GM18951 (cell line): ENCODE measurements around the gene MKKS.
"Not testable (repeated sequence)": the region's sequence is repeated elsewhere in the genome, so short reads cannot be mapped to it uniquely, and the experiment has no call there.

Source experiments
- POLR2A ChIP-seq: IDR thresholded peaks from 4 replicates; pipeline ENCODE4 v1.6.1; 2011; ENCODE audit warnings: mild to moderate bottlenecking; ENCODE audit not compliant: insufficient read length, insufficient read depth; ENCODE audit errors: extremely low read depth
- in situ Hi-C: fragments of 300-500 bp; cut with MboI; formaldehyde crosslinking; loops from one replicate; pipeline ENCODE4 v1.12.0; 2022; ENCODE audit warnings: low sequenced_read_pairs, mixed read lengths, inconsistent platforms; ENCODE audit not compliant: unreplicated experiment

The MKKS gene

DNA sequence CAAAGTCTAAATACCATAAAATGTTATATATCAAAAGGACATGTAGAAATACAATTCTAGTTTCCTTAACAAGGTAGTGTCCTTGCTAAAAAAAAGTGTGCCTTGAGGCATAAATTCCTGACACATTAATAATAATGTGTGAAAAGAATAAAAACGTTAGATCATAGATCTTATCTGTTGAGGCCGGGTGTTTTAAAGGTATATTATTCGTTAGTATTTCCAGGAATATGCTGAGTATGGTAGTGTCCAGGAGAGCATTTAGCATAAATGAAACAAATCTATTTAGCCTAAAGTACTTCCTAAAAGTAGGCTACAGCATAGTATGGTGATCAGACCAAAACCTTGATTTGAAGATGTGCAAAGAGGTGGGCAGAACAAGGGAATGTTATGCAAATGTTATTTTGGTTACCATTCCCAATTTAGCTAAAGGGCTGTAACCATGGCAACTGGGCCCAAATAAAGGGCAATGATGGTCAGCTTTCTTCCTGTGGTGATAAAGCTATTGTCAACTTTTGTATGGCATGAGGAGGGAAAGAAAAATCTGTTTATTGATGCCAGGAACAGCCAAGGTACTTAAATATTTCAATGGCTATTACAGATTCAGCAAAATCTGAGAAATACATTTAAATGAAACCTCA lies 18.9 kb downstream of the MKKS start:
- in situ Hi-C loops = no loop called here
- TF ChIP-seq POLR2A = no peak

DNA sequence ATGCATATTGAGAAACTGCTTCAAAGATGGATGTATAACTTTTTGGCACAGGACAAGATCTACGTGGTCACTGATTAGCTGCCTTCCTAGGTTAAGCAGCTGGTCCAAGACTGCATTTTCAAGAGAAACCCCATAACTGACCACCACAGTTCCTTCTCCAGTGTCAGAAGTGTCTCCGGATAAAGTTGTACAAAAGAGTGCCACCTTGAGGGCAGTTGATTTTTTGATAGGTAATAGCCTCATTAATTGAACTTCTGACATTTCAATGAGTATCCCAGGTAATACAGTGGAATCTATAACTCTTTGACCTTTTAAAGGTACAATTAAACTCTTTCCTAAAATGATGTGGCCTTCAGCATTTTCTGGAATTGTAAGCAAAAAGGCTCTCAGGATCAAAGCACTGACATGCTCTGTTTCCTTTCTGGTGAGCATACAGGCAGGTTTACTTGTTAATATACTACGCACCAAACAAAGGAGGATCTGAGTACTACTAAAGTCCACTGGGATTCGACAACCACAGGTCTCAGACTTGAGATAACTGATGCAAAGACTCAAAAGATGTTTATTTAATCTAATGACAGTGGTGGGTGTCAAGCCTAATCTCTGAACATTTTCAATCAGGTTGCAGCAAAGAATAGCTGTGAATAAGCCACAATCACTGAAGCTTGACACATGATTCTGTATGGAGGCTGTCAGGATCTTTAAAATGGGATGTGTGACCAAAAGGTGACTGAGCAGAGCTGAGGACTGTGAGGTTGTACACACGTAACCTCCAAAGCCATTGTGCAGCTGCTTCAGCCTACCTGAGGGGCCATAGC lies 21.2 kb downstream of the MKKS start:
- in situ Hi-C loops = no loop called here

DNA sequence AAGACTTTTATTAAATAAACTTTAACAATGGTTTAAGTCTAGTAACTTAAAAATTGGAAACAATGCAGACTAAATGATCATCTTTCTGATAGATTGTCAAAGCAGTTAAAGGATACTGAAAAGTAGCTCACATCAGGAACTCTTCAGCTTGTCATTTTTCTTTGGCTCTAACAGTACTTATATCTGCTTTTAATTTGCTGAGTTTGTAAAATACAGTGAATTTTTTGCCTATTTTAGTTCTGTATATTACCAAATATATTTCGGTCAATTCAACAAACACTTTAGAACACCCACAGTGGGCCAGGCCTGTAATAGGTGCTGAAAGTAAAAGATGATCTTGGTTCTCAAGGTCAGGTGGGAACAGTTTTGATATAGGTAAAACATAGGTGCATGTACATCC lies 22.3 kb downstream of the MKKS start:
- in situ Hi-C loops = no loop called here
- TF ChIP-seq POLR2A = no peak

More for the DNA sequence above, 21.2 kb downstream of the MKKS start:
- no peak for TF ChIP-seq POLR2A

DNA sequence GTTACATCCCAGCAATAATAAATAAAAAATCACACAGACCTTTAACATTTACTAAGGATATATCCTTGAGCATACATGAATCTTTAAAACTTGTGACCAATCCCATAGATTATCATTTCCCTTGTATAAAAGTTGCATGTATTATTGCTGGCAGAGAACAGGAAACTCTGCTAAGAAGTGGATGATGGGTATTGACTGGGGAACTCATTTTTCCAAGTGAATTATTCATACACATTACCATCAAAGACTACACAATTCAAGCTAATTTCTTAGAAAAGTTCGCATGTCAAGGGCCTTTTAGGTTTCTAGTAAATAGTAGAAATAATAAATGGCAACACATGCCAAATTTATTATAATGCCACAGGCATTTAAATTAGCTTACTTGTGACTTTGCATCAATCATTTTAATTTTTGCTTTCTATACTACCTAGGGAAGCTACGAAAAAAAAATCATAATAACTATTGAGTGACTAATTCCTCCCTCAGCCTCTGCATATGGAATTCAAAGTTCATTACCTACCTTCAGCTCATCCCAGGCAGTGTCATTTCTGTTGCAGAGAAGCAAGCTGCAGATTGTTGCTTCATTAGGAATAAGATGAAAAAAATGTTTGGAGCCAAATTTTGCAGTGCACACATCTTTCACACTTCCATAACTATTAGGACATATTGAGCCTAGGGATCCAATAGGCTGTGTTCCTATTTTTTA lies 25.8 kb downstream of the MKKS start:
- TF ChIP-seq POLR2A = no peak
- in situ Hi-C loops = no loop called here

DNA sequence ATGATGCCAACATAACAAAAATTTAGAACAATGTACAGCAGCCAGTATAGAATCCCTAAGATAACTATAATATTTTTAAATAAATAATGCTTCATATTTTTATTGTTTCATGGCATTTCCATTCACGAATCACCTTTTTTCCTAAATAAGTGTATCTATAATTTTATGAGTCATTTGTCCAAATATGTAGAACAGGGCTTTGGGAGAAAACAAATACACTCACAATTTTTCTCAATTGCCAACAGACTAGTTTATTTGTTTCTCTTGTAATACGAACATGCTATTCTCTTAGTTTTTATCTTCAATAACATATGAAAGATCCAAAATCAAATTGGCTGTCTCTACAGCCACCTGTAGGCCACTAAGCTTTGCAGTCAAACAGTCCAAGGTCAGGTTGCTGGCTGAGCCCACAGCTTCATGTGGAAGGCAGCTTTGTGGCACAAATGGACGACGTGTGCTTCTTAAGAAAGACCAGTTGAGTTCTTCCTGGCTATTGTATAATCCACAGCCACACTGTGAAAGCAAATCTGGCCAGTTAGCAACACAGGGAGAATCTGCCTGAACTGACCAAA lies 29.0 kb downstream of the MKKS start:
- TF ChIP-seq POLR2A = no peak
- in situ Hi-C loops = no loop called here

DNA sequence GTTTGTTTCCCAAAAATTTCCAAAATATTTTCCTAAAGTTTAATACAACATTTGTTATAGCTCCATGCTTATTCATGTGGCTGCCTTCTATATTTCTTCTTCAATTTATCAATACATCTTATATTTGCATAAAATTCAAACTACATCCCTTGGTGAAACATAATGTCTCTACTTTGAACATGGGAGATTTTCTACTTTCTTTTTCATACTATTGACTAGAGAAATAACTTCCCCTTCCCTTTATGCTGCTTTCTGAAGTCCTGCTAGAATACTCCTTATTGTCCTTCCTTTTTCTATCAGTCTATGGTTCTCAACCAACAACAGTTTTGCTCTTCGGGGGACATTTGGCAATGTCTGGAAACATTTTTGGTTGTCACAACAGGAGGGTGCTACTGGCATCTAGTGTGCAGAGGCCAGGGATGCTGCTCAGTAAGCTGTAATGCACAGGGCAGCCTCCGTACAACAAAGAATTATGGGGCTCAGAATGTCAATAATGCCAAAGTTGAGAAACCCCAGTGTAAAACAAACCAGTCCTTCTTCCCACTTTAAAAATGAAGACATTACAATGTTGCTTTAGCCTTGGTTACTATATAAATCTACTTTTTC lies 29.9 kb downstream of the MKKS start:
- TF ChIP-seq POLR2A = no peak
- in situ Hi-C loops = no loop called here

DNA sequence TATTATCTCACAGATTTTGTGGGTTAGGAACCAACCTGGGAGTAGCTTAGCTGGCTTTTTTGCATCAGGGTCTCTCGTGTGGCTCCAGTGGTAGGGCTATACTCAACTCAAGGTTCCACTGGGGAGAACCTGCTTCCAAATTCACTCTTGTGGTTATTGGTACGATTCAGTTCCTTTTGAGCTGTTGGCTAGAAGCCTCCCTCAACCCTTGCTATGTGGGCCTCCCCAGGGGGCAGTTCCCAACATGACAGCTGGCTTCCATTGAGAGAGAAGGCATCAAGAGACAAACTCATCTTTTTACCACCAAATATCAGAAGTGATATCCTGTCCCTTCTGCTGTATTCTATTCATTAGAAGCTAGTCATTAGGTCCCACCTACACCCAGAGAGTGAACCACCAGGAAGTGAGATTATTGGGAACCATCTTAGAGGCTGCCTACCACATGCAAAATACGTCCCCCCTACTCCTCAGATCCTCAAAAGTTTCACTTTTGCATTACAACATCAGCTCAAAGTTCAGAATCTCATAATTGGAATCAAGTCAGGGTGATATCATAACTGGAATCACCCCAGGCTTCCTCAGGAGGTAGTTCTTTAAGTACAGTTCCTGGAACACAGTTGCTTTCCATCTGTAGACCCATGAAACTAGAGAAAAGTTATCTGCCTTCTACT lies 30.9 kb downstream of the MKKS start:
- TF ChIP-seq POLR2A = no peak
- in situ Hi-C loops = no loop called here

DNA sequence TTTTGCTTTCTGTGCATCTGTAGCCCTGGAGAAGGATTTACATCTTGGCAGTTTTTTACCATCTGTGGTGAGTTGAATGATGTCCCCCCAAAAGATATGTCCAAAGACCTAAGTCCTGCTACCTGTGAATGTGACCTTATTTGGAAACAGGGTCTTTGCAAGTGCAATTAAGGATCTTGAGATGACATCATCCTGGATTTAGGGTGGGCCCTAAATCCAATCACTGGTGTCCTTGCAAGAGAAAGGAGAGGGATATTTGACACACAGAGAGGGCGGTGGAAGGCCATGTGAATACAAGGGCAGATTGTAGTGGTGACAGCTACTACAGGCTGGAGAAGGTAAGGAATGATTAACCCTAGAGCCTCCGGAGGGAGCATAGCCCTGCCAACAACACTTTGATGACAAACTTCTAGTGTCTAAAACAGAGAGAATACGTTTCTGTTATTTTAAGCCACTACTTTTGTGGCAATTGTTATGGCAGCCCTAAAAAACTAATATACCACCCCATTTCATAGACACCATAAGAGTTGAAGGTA lies 35.1 kb downstream of the MKKS start:
- in situ Hi-C loops = no loop called here
- TF ChIP-seq POLR2A = no peak

DNA sequence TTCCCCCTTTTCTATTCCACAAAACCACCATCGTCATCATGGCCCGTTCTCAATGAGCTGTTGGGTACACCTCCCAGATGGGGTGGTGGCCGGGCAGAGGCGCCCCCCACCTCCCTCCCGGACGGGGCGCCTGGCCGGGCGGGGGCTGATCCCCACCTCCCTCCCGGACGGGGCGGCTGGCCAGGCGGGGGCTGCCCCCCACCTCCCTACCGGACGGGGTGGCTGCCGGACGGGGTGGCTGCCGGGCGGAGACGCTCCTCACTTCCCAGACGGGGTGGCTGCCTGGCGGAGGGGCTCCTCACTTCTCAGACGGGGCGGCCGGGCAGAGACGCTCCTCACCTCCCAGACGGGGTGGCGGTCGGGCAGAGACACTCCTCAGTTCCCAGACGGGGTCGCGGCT lies 39.3 kb downstream of the MKKS start:
- in situ Hi-C loops = not testable (repeated sequence)

DNA sequence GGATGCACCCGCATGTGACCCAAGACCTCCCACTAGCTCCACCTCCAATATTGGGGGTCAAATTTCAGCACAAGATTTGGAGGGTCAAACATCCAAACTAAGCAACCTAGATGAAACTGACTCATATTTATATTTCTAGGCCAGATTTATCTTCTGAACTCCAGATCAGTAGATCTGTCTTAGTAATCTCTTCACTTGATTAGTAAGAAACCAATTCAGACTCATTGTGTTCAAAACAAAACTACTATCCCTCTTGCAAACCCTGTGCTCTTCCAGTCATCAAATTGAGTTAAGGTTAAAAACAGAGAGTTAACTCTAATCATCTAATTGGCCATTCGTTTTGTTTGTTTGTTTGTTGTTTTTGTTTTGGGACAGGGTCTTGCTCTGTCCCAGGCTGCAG lies 43.3 kb downstream of the MKKS start:
- in situ Hi-C loops = no loop called here

DNA sequence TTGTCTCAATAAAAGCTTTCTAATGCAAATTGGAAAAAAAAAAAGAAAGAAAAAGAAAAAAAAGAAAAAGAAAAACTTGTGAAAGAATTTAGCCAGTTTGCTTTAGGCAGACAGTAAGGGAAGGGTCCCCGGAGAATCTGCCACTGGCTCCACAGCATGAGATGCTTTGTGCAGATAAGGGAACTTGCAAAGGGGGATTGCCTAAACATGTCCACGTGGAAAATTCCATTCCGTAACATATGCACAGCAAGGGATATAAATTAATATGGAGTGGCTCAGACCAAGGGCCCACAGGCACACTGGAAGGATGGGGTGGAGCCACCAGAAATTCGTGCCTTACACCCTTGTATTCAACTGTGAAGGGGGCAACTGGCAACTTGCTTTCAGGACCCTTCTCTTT lies 45.4 kb downstream of the MKKS start:
- in situ Hi-C loops = no loop called here

More for the DNA sequence above, 43.3 kb downstream of the MKKS start:
- TF ChIP-seq POLR2A = no peak

DNA sequence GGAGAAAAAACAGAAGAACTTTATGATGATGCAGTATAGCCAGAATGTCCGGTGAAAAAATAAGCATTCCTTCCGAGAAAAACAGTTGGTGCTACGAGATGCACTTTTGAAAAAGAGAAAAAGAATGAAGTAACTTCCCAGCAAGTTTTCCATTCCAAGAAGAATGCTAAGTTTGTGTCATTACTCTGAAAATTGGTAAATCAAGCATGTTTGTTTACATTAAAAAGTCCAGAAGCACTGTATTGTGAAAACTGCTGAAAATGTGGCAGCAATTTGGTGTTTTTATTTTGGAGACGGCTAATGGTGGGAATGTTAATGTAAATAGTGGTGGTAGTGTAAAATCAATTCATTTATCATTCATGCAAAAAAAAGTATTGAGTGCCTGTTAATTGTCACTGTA lies 46.3 kb downstream of the MKKS start:
- in situ Hi-C loops = no loop called here
- TF ChIP-seq POLR2A = no peak

More for the DNA sequence above, 45.4 kb downstream of the MKKS start:
- no peak for TF ChIP-seq POLR2A
